ENCODE measurements around the gene HTATSF1.

HTATSF1 gene, protein sequence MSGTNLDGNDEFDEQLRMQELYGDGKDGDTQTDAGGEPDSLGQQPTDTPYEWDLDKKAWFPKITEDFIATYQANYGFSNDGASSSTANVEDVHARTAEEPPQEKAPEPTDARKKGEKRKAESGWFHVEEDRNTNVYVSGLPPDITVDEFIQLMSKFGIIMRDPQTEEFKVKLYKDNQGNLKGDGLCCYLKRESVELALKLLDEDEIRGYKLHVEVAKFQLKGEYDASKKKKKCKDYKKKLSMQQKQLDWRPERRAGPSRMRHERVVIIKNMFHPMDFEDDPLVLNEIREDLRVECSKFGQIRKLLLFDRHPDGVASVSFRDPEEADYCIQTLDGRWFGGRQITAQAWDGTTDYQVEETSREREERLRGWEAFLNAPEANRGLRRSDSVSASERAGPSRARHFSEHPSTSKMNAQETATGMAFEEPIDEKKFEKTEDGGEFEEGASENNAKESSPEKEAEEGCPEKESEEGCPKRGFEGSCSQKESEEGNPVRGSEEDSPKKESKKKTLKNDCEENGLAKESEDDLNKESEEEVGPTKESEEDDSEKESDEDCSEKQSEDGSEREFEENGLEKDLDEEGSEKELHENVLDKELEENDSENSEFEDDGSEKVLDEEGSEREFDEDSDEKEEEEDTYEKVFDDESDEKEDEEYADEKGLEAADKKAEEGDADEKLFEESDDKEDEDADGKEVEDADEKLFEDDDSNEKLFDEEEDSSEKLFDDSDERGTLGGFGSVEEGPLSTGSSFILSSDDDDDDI

DNA sequence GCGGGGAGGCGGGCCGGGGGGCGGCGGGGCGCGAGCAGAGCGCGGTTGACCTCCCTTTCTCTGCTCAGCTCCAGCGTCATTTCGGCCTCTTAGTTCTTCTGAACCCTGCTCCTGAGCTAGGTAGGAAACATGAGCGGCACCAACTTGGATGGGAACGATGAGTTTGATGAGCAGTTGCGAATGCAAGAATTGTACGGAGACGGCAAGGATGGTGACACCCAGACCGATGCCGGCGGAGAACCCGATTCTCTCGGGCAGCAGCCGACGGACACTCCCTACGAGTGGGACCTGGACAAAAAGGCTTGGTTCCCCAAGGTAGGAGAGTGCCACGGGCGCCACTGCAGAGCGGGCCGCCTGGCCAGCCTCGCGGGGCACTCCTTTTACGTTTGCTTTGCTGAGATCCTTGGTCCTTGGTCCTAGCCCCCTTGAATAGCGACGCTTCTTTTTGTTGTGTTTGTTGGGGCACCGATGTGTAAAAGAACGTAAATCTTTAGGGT, at the start of gene HTATSF1:
Gene HTATSF1 (plus strand): TSS at position 37 of the 497 bp plus-strand sequence. CDS start 93 bp downstream, at position 130.
- DNase-seq (ENCODE audit: low read depth in 2 of 2), result no peak

DNA sequence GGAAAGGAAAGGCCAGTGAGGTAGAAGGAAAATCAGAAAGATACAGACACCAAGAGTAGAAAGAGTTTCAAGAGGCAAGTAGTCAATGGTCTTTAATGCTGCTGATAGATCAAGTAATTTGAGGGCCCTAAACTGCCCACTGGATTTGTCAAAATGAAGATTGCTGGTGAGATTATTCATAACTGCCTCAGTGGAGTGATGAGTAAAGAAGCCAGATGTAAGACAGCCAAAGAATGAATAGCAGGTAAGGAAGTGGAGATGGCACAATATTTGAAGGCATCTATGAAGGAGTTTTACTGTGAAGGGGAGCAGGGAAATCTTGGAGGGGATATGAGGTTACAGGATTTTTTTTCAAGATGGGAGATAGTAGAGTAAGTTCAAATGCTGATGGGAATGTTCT, 49.4 kb upstream of the HTATSF1 start:
- no peak for DNase-seq (ENCODE audit: low read depth in 2 of 2)

DNA sequence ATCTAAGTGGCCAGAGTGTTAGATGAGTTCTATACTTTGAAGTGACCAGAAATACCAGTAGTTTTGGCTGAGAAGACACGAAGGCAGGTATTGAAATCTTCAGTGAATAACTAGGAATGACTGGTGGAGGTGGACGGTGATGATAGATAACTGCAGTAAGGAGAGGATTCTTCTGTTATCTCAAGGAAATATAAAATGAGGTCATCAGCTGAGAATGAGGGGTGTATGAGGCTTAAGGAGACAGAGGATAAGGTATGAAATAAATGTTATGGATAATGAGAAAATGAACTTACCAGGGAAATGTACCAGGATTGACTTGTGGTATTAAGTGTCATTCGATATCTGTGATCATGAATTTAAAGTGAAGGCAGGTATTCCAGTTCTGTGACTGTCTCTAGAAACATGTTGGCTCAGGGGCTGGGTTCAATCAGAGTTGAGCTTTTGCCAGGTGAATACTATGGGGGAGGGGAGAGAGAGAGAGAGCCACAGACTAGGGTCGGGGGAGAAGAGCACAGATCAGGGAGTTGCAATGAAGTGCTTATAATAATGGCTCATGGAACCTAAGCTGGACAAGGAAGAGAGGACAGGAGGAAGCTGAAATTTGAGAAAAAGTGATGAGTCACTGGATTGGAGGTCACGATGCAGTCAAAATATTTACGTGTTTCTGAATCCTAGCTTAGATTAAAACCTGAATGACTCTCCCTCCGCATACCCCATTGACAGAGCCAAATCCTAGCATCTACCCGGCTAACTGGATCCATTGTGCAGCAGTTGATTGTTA, 47.2 kb upstream of the HTATSF1 start:
- no peak for DNase-seq (ENCODE audit: low read depth in 2 of 2)

DNA sequence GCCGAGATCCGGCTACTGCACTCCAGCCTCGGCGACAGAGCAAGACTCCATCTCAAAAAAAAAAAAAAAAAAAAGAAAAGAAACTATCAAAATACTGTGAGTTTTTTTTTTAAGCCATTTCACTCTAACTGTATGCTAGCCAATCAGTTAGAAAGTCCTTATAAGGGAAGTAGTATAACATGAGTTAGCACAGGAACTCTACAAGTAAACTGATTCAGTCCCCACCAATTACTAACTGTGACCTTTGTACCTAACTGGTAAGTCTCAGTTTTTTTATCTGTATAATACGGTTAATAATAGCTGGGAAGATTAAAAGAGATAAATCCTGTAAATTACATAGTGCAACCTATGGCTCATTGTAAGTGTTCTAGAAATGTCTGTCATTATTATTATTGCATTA, 44.8 kb upstream of the HTATSF1 start:
- no peak for DNase-seq (ENCODE audit: low read depth in 2 of 2)

DNA sequence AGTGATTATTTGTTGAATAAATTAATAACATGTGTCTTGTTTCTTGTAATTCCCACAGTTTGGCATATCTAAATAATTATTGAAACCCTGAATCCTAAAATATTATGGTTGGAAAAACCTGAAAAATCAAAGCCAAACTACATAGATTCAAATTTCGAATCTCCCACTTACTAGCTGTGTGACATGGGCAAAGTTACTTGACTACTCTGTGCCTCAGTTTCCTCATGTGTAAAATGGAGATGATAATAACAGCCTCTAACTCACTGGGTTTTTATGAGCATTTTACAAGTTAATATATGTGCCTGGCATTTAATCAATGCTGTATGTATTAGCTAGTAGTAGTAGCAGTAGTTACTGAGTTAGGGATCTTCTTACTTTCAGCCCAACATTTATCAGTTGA, 44.3 kb upstream of the HTATSF1 start:
- no peak for DNase-seq (ENCODE audit: low read depth in 2 of 2)

DNA sequence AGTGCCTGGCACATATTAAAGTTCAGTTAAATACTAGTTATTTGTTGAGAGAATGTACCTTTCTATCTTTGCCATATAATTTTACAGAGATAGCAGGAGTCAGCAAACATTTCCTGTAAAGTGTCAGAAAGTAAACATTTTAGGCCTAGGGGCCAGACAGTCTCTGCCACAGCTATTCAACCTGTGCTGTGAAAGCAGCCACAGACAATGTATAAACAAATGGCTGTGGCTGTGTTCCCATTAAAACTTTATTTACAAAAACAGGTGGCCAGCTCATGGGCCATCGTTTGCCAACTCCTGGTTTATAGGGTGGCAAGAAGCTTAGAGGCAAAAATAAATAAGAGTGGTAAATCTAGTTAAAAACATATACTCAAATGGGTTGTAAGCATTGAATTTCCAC, 43.6 kb upstream of the HTATSF1 start:
- DNase-seq (ENCODE audit: low read depth in 2 of 2), result no peak

DNA sequence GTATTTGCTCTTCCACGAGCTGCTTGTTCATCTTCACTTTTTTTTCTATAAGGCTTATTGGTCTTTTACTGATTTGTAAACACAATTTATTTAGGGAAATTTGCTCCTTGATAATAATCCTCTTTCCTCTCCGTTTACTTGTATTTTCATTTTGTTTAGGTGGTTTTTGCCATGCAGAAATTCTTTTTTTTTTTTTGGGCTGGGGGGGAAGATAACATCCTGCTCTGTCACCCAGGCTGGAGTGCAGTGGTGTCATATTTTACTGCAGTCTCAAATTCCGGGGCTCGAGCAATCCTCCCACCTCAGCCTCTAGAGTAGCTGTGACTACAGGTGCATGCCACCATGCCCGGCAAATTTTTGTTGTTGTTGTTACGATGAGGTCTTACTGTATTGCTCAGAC, 41.3 kb upstream of the HTATSF1 start:
- no peak for DNase-seq (ENCODE audit: low read depth in 2 of 2)

DNA sequence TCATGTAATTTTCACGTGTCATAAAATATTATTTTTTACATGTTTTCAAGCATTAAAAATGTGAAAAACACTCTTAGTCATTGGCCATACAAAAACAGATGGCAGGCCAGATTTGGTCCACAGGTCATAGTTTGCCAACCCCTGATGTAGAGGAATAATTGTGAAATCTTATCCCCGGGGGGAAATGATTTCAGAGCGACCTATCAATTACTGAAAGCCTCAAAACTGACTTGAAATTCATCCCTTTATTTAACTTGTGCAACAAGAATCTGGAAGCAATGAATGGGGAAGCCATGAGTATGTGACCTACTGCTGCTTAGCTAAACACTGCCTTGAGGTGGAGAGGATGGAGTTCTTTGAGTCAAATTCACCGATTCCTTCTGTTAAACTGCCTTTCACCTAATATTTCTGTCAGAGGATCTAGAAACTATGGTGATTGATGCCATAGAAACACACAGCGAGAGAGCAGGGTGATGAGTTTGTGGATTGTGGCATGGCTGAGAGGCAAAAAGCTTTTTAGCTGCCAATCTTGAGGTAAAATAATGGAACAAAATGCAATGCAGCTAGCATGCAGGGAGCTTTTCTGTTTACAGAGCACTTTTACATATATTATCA, 40.0 kb upstream of the HTATSF1 start:
- no peak for DNase-seq (ENCODE audit: low read depth in 2 of 2)

DNA sequence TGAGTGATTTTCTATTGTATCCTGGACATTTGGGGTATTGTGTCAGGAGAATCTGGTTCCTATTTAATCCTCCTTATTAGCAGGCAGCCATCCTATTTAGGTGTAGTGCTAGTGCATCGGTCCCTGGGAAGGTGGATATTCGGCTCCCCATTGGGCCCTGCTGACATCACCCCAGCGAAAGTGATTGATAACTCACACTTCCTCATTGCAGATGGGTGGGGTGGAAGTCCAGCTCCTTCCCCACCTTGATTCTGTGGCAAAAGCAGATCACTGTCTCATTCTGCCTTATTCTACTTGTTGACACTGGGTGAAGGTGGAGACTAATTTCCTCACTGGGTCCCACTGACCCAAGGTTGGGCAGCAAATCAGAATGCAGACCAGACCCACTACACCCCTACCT, 32.8 kb upstream of the HTATSF1 start:
- DNase-seq (ENCODE audit: low read depth in 2 of 2), result no peak

DNA sequence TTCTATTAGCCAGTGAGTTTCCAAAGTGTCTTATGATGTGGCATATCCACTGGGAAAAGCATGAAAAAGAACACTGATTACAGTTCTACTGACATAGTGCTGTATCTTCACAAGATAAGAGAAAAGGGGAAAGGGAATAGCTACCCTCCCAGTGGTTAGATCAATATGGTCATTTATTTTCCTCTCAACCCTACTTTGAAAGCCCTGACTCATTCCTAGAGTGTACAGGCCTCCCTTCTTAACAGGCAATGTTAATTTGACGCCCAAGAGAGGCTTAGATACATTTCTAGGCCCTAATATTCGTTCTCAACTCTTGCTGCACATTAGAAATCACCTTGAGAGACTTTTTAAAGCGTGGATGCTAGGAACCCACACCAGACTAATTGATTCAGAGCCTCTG, 30.1 kb upstream of the HTATSF1 start:
- DNase-seq (ENCODE audit: low read depth in 2 of 2), result no peak

DNA sequence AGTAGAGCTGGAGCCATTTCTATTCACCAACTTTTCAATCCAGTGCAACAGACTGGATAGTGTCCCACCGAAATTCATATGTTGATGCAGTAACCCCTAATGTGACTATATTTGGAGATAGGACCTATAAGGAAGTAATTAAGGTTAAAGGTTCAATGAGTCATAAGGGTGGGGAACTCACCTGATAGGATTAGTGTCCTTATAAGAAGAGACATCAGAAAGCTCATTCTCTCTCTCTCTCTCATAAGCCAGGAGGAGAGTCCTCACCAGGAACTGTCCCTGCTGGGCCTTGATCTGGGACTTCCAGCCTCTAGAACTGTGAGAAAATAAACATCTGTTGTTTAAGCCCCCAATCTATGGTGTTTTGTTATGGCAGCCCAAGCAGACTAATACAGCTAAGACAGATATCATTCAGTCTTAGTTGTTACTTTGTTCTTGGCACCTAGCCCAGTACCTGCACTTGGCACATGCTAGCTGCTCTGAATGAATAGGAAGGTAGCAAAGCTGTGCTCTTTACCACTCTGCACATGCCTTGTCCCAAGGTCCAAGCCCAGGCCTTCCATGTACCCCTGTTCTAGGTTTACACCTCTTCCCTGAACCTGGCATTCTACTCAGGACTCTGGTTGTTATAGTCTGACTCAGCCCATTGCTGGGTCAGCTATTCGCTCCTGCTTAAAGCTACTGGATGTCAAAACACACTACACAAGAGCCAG, 28.8 kb upstream of the HTATSF1 start:
- DNase-seq (ENCODE audit: low read depth in 2 of 2), result no peak

DNA sequence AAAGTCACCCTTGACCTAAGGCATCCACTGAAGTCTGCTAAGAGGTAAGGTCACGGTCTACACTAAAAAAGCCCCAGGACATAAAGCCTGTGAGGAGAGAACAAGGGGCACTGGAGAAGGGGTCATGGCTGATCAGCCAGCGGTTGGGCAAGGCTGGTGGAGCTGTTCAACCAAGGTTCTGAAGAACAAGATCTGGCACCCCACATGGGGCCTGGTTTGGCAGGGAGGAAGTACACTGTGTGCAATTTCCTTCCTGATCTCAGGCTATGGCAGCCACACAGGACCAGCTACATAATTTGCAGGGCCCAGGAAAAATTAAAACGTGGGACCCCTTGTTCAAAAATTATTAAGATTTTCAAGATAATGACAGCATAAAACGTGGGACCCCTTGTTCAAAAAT, 23.7 kb upstream of the HTATSF1 start:
- DNase-seq (ENCODE audit: low read depth in 2 of 2), result no peak

DNA sequence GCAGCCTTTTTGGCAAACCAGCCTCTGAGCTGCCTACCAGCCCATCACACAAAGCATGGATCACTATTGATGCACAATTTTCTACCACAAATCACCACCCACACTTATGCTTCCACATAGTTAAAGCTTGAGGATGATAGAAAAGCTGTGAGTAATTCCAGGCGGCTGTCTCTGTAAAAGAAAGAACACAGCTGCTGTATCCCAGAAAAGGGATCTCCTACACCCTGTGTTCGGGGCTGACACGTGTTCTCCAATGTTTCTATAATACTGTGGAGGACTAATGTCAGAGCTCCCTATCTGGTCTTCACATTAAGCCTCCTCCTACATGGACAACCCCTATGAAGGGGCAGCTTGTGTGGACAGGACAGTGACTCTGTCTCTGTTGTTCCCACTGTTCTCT, 22.2 kb upstream of the HTATSF1 start:
- no peak for DNase-seq (ENCODE audit: low read depth in 2 of 2)

DNA sequence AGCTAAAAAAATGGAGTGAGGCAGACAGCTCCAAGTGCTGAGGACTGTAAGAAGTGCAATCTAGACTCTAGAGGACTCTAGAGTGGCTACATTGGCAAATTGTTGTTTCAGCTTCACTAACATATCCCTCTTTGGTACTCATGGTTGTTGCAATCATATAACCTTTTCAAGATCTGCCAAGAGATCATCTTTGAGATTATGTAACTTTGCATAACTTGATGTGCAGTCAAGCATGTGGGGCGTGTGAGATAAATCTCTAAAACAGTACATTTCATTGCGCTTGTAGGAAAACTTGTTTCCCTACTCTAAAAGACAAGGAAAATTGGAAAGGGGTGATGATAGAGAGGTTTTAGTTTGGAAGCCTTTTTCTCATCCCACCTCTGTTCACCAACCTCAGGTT, 20.9 kb upstream of the HTATSF1 start:
- no peak for DNase-seq (ENCODE audit: low read depth in 2 of 2)

DNA sequence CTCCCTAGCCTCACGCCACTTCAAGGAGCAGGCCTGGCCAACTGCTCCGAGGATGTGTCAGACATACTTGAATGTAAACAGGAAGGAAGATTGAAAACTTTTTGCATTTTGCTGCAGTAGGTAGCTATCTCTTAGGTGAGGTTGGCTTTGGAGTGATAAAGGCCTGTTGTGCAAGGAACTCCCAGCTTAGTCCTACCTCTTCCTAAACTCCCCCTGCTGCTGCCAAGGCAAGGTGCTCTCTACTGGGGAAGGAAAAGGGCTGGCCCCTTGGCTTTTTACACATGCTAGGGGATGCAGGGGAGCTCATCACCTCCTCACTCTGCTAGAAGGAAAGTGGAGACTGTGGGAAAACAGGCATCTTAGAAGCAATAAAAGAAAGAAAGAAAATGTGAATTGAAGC, 20.4 kb upstream of the HTATSF1 start:
- DNase-seq (ENCODE audit: low read depth in 2 of 2), result no peak

DNA sequence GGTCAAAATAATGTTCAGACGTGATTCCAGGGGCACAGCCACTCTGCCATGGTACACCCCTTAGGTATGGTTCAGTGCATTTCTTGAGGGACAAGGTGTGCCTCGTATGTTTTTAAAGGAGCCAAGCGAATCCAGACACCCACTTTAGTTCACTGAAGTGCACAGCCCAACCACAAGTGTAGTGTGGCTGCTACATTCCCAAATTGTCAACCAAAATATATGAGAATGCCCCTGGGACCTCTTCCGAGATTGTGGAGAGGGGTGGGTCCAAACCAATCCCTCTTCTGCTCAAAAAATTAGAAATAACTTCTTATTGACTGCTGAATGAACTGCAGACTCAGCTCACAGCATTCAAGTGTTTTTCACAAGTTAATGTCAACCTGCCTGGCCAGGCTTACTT, 17.0 kb upstream of the HTATSF1 start:
- DNase-seq (ENCODE audit: low read depth in 2 of 2), result no peak

DNA sequence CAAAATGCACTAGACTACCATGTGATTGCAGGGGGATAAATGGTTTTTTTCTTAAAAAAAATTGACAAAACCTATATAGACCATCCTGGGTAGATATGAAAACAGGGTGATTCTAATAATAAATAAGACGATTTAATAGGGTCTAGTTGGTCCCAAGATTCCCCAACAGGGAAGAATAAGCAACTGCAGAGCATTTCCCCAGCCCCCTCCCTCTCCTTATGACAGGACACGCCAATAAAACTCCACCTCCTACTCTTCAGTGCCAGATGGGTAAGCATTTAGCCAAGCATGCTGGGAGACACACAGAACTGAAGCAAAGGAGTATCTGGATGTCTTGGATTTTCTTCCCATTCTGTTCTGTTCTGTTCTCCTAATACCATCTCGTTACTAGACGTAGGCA, 9.7 kb upstream of the HTATSF1 start, which contains the start of gene BRS3:
Gene BRS3 (plus strand): TSS at position 301 of the 400 bp plus-strand sequence. CDS start 168 bp downstream, outside the sequence.
- DNase-seq (ENCODE audit: low read depth in 2 of 2), result no peak

DNA sequence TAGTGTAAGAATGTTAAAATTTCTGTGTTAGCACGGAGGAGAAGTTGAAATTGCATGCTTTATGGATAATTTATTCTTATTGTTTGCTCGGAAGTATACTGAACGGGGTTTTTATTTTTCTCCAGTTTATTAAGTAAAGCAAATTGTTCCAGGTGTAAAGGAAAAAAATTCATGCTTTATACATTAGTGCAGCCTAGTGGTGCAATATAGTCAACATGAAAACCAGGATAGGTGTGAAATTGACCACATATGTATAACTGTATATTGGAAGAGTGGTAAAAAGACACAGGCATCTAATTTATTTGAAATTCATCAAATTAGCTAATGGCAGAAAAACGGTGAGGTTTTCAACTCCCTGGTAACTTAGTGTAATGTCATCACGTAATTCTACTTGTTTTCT, 8.7 kb upstream of the HTATSF1 start:
- no peak for DNase-seq (ENCODE audit: low read depth in 2 of 2)

DNA sequence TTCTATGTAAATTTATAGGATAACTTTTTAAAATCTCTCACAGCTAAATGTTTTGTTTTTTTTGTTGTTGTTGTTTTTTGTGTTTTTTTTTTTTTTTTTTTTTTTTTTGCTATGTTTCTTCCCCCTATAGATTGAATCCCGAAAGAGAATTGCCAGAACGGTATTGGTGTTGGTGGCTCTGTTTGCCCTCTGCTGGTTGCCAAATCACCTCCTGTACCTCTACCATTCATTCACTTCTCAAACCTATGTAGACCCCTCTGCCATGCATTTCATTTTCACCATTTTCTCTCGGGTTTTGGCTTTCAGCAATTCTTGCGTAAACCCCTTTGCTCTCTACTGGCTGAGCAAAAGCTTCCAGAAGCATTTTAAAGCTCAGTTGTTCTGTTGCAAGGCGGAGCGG, 5.6 kb upstream of the HTATSF1 start:
- DNase-seq (ENCODE audit: low read depth in 2 of 2), result no peak

DNA sequence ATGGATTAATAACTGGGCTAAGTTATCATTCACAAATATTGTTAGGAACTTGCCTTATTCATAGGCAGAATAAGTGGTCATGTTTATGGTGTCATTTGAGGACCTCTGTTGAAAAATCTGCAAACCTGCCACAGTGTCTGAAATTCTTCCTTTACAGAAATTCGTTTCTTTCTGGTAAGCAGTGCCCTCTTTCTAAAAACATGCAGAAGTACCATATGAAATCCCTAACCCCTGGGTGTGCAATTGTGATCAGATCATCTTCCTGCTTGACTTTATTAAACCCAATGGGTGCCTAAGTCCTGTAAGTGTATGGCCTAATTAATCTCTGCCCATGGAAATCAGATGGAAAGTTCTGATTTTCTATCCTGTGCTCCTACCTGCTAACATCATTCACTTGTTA, 4.4 kb upstream of the HTATSF1 start:
- DNase-seq (ENCODE audit: low read depth in 2 of 2), result no peak

DNA sequence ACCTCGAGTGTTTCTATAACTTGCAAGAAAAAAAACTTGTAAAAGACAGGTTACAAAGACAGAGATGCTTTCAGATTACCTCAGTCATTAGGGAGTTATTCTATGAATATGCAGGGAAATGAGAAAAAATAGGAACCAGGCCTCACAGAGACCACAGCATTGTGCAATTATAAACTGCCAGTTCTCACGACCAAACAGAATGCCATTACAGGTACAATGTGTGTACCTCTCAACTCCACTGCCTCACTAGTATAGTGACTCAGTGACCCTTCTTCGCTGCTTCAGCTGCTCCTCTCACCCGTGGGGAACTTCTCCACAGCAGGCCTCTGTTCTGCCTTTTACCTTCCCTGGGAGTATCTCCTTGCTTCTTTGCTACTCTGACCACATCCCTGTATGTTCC, 2.3 kb upstream of the HTATSF1 start:
- no peak for DNase-seq (ENCODE audit: low read depth in 2 of 2)

All from activated CD4-positive, alpha-beta T cell treated with anti-CD3 and anti-CD28 coated beads for 24 hours (primary cell).